Activated T-cell treated with anti-CD3 and anti-CD28 coated beads, Interleukin-2, amount 50 U/mL, for 24 hours (primary cell): Measurements from ENCODE around the gene CFAP97D2.
"Not testable (repeated sequence)": the region's sequence is repeated elsewhere in the genome, so short reads cannot be mapped to it uniquely, and the experiment has no call there.

Source experiments
- DNase-seq: peaks from one replicate; pipeline ENCODE4 v3.0.0-alpha.2; 2020
- H3K27ac Mint-ChIP-seq: 2 replicates; pipeline ENCODE4 v1.8.0; 2020; ENCODE audit warnings: mild to moderate bottlenecking, mixed read lengths
- H3K27me3 Mint-ChIP-seq: 2 replicates; pipeline ENCODE4 v1.8.0; 2020; ENCODE audit warnings: mixed read lengths
- H3K36me3 Mint-ChIP-seq: 2 replicates; pipeline ENCODE4 v1.8.0; 2020; ENCODE audit warnings: low read depth, mixed read lengths
- H3K4me1 Mint-ChIP-seq: 2 replicates; pipeline ENCODE4 v1.8.0; 2020; ENCODE audit warnings: low read depth, mixed read lengths
- H3K4me3 Mint-ChIP-seq: 2 replicates; pipeline ENCODE4 v1.8.0; 2020; ENCODE audit warnings: mild to moderate bottlenecking, moderate library complexity, mixed read lengths
- H3K9me3 Mint-ChIP-seq: 2 replicates; pipeline ENCODE4 v1.8.0; 2020; ENCODE audit warnings: mixed read lengths

The CFAP97D2 gene

GRCh38 chr13:114161028-114161556, 18.0 kb upstream of the CFAP97D2 start:
- Mint-ChIP-seq H3K4me1 (peaks cover 78% of the 10 kb centered on the region), H3K27ac (peak overlapping the region; percentile 89)

GRCh38 chr13:114161644-114162532, 17.2 kb upstream of the CFAP97D2 start:
- Mint-ChIP-seq H3K27ac (peak overlapping the region; percentile 89), H3K4me3 (peak overlapping the region; percentile 63), H3K4me1 (peaks cover 79% of the 10 kb centered on the region), H3K36me3 (no peaks in the 10 kb centered on the region), H3K27me3 (no peaks in the 10 kb centered on the region), H3K9me3 (no peaks in the 10 kb centered on the region)
- peak; percentile 63 for DNase-seq

More at GRCh38 chr13:114161028-114161556, 18.0 kb upstream of the CFAP97D2 start:
- no peak for DNase-seq
- Mint-ChIP-seq H3K4me3 (no peak overlapping the region), H3K36me3 (no peaks in the 10 kb centered on the region), H3K9me3 (no peaks in the 10 kb centered on the region), H3K27me3 (no peaks in the 10 kb centered on the region)

- no peak for DNase-seq
- H3K27ac Mint-ChIP-seq, result peak overlapping the region; percentile 89
- H3K36me3 Mint-ChIP-seq, result no peaks in the 10 kb centered on the region
- peaks cover 81% of the 10 kb centered on the region for H3K4me1 Mint-ChIP-seq
- no peaks in the 10 kb centered on the region for H3K27me3 Mint-ChIP-seq
- H3K4me3 Mint-ChIP-seq, result peak overlapping the region; percentile 63
- H3K9me3 Mint-ChIP-seq, result no peaks in the 10 kb centered on the region
These were observed 16.5 kb upstream of the CFAP97D2 start for GRCh38 chr13:114162533-114162922.

GRCh38 chr13:114164053-114164452, 15.0 kb upstream of the CFAP97D2 start:
- no peak for DNase-seq
- Mint-ChIP-seq H3K27ac (no peak overlapping the region), H3K27me3 (no peaks in the 10 kb centered on the region), H3K9me3 (peaks cover 3% of the 10 kb centered on the region), H3K4me1 (peaks cover 81% of the 10 kb centered on the region), H3K4me3 (no peak overlapping the region), H3K36me3 (no peaks in the 10 kb centered on the region)

- H3K36me3 Mint-ChIP-seq, result no peaks in the 10 kb centered on the region
- no peaks in the 10 kb centered on the region for H3K27me3 Mint-ChIP-seq
- peaks cover 3% of the 10 kb centered on the region for H3K9me3 Mint-ChIP-seq
- H3K4me1 Mint-ChIP-seq, result peaks cover 73% of the 10 kb centered on the region
- no peak for DNase-seq
- no peak overlapping the region for H3K4me3 Mint-ChIP-seq
- H3K27ac Mint-ChIP-seq, result no peak overlapping the region
These were observed 14.2 kb upstream of the CFAP97D2 start for GRCh38 chr13:114164681-114165429.

GRCh38 chr13:114166381-114167131, 12.5 kb upstream of the CFAP97D2 start:
- no peak for DNase-seq
- no peak overlapping the region for H3K4me3 Mint-ChIP-seq
- H3K36me3 Mint-ChIP-seq, result no peaks in the 10 kb centered on the region
- peak overlapping the region; percentile 22 for H3K27ac Mint-ChIP-seq
- H3K4me1 Mint-ChIP-seq, result peaks cover 56% of the 10 kb centered on the region
- H3K27me3 Mint-ChIP-seq, result no peaks in the 10 kb centered on the region
- peaks cover 3% of the 10 kb centered on the region for H3K9me3 Mint-ChIP-seq

- Mint-ChIP-seq H3K27me3 (no peaks in the 10 kb centered on the region), H3K27ac (peak overlapping the region; percentile 4), H3K4me3 (no peak overlapping the region), H3K9me3 (peaks cover 8% of the 10 kb centered on the region), H3K4me1 (peaks cover 48% of the 10 kb centered on the region), H3K36me3 (no peaks in the 10 kb centered on the region)
- no peak for DNase-seq
These were observed 11.6 kb upstream of the CFAP97D2 start for GRCh38 chr13:114167426-114167825.

- peaks cover 1% of the 10 kb centered on the region for H3K36me3 Mint-ChIP-seq
- peaks cover 44% of the 10 kb centered on the region for H3K4me1 Mint-ChIP-seq
- H3K27me3 Mint-ChIP-seq, result no peaks in the 10 kb centered on the region
- peaks cover 10% of the 10 kb centered on the region for H3K9me3 Mint-ChIP-seq
- DNase-seq, result no peak
- no peak overlapping the region for H3K27ac Mint-ChIP-seq
- no peak overlapping the region for H3K4me3 Mint-ChIP-seq
These were observed 11.2 kb upstream of the CFAP97D2 start for GRCh38 chr13:114167885-114168284.

- DNase-seq, result no peak
- H3K27ac Mint-ChIP-seq, result no peak overlapping the region
- no peak overlapping the region for H3K4me3 Mint-ChIP-seq
- no peaks in the 10 kb centered on the region for H3K27me3 Mint-ChIP-seq
- peaks cover 16% of the 10 kb centered on the region for H3K9me3 Mint-ChIP-seq
- H3K36me3 Mint-ChIP-seq, result peaks cover 7% of the 10 kb centered on the region
- H3K4me1 Mint-ChIP-seq, result peaks cover 32% of the 10 kb centered on the region
These were observed 5.8 kb upstream of the CFAP97D2 start for GRCh38 chr13:114173272-114173671.

GRCh38 chr13:114173745-114174144, 5.3 kb upstream of the CFAP97D2 start:
- Mint-ChIP-seq H3K27me3 (no peaks in the 10 kb centered on the region), H3K4me3 (no peak overlapping the region), H3K27ac (no peak overlapping the region), H3K36me3 (peaks cover 7% of the 10 kb centered on the region), H3K4me1 (peaks cover 35% of the 10 kb centered on the region), H3K9me3 (peaks cover 14% of the 10 kb centered on the region)
- no peak for DNase-seq

- Mint-ChIP-seq H3K27ac (no peak overlapping the region), H3K4me1 (peaks cover 39% of the 10 kb centered on the region), H3K36me3 (peaks cover 7% of the 10 kb centered on the region), H3K9me3 (peaks cover 14% of the 10 kb centered on the region), H3K4me3 (no peak overlapping the region), H3K27me3 (no peaks in the 10 kb centered on the region)
- no peak for DNase-seq
These were observed 4.5 kb upstream of the CFAP97D2 start for GRCh38 chr13:114174529-114174961.

- not testable (repeated sequence) for DNase-seq, H3K27me3 Mint-ChIP-seq, H3K27ac Mint-ChIP-seq, H3K4me3 Mint-ChIP-seq, H3K36me3 Mint-ChIP-seq
- peaks cover 49% of the 10 kb centered on the region for H3K4me1 Mint-ChIP-seq
- H3K9me3 Mint-ChIP-seq, result peaks cover 14% of the 10 kb centered on the region
These were observed 2.6 kb upstream of the CFAP97D2 start for GRCh38 chr13:114176359-114176902.

- H3K4me3 Mint-ChIP-seq, result no peak overlapping the region
- H3K36me3 Mint-ChIP-seq, result peaks cover 9% of the 10 kb centered on the region
- peaks cover 9% of the 10 kb centered on the region for H3K9me3 Mint-ChIP-seq
- H3K27me3 Mint-ChIP-seq, result no peaks in the 10 kb centered on the region
- no peak for DNase-seq
- H3K27ac Mint-ChIP-seq, result no peak overlapping the region
- peaks cover 49% of the 10 kb centered on the region for H3K4me1 Mint-ChIP-seq
These were observed 1.6 kb upstream of the CFAP97D2 start for GRCh38 chr13:114177245-114178010.
